ENCODE measurements around the gene PIM1. TPM values are rescaled to one million over a fixed set of nuclear protein-coding genes. Genes with fewer than 3 reads are reported as not detected.
"Not testable (repeated sequence)": the region's sequence is repeated elsewhere in the genome, so short reads cannot be mapped to it uniquely, and the experiment has no call there.

PIM1 gene
- polyA plus RNA-seq, 1 donor (not counting 4 experiments of a cell fraction or from before 2014, with no cell fraction given): 10.2 TPM

DNA sequence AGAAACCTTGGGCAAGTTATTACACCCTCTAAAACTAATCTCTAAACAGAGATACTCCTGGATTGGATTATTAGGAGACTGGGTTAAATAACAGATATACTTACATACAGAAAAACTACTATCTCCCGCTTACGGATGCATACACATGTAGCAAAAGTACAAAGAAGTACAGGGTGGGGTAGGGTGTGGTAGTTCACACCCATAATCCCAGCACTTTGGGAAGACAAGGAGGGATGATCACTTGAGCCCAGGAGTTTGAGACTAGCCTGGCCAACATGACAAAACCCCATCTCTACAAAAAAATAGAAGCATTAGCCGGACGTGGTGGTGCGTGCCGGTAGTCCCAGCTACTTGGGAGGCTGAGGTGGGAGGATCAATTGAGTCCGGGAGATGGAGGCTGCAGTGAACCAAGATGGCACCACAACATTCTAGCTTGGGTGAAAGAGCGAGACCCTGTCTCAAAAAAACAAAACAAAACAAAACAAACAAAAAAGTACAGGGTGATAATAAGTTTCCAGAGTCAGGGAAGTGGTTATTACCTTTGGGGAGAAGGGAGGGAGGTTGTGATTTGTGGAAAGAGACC is 8.1 kb downstream of the PIM1 start:
- no peak overlapping the region for H3K27ac ChIP-seq (ENCODE audit: control insufficient read depth, insufficient read depth, low read length)

DNA sequence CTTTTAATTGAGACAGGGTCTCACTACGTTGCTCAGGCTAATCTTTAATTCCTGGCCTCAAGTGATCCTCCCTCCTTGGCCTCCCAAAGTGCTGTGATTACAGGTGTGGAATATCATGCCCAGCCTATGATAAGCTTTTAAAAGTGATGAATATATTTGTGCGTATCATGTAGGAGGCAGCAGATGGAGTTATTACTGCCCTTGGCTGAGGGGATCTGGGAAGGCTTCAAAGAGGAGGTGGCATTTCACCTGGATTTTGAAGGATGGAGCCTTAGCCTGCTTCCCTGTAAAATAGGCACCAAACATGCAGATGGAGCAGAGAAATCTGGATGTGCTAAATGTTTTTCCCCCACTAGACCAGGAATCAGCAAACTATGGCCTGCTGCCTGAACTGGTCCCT is 10.1 kb downstream of the PIM1 start:
- Histone ChIP-seq H3K4me3 (ENCODE audit: control insufficient read depth in 2 of 3, extremely low read depth in 1 of 3, insufficient read depth in 2 of 3, low read depth in 1 of 3, low read length in 3 of 3) (no peak overlapping the region), H3K9ac (ENCODE audit: control insufficient read depth, extremely low read depth, insufficient read depth, low read length) (no peak overlapping the region), H2AFZ (ENCODE audit: control insufficient read depth, low read length) (no peak overlapping the region), H3K4me1 (ENCODE audit: control insufficient read depth, extremely low read depth, insufficient read depth, low read length) (no peaks in the 10 kb centered on the region), H3K36me3 (ENCODE audit: control insufficient read depth in 2 of 2, extremely low read depth in 1 of 2, insufficient read depth in 2 of 2, low read length in 2 of 2) (peaks cover under 1 to 1% of the 10 kb centered on the region in 2 experiments), H3K79me2 (ENCODE audit: control insufficient read depth, insufficient read depth, low read length) (no peaks in the 10 kb centered on the region), H3K4me2 (ENCODE audit: control insufficient read depth, extremely low read depth, insufficient read depth, low read depth, low read length) (no peak overlapping the region), H4K20me1 (ENCODE audit: control insufficient read depth, extremely low read depth, insufficient read depth, low read length) (no peaks in the 10 kb centered on the region), H3K27ac (ENCODE audit: control insufficient read depth, insufficient read depth, low read length) (no peak overlapping the region), H3K27me3 (ENCODE audit: control insufficient read depth, extremely low read depth, insufficient read depth, low read length) (no peaks in the 10 kb centered on the region), H3K9me3 (ENCODE audit: control insufficient read depth, low read depth, low read length) (no peaks in the 10 kb centered on the region), H3K9me1 (ENCODE audit: control insufficient read depth, extremely low read depth, insufficient read depth, low read length) (no peaks in the 10 kb centered on the region)
- DNase-seq (ENCODE audit: low read depth, low spot score): no peak
- no peak for TF ChIP-seq EZH2 (IDR thresholded peaks at IDR 0.05; ENCODE audit: low read length)
- TF ChIP-seq, protein P1, sequence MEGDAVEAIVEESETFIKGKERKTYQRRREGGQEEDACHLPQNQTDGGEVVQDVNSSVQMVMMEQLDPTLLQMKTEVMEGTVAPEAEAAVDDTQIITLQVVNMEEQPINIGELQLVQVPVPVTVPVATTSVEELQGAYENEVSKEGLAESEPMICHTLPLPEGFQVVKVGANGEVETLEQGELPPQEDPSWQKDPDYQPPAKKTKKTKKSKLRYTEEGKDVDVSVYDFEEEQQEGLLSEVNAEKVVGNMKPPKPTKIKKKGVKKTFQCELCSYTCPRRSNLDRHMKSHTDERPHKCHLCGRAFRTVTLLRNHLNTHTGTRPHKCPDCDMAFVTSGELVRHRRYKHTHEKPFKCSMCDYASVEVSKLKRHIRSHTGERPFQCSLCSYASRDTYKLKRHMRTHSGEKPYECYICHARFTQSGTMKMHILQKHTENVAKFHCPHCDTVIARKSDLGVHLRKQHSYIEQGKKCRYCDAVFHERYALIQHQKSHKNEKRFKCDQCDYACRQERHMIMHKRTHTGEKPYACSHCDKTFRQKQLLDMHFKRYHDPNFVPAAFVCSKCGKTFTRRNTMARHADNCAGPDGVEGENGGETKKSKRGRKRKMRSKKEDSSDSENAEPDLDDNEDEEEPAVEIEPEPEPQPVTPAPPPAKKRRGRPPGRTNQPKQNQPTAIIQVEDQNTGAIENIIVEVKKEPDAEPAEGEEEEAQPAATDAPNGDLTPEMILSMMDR (optimal IDR thresholded peaks at IDR 0.05 in 1 of 3, IDR thresholded peaks at IDR 0.05 in 1 of 3, conservative IDR thresholded peaks at IDR 0.05 in 1 of 3; ENCODE audit: extremely low read depth in 1 of 3, insufficient read depth in 2 of 3, low read length in 3 of 3): no peak
- no peak for FAIRE-seq
- dilution Hi-C loops (cut with MboI; ENCODE audit: extremely low pct_ligation_motif_present, low sequenced_read_pairs): no loop called here

More for the DNA sequence above, 8.1 kb downstream of the PIM1 start:
- Histone ChIP-seq H3K9me1 (ENCODE audit: control insufficient read depth, extremely low read depth, insufficient read depth, low read length) (no peaks in the 10 kb centered on the region), H3K27me3 (ENCODE audit: control insufficient read depth, extremely low read depth, insufficient read depth, low read length) (no peaks in the 10 kb centered on the region), H3K36me3 (ENCODE audit: control insufficient read depth in 2 of 2, extremely low read depth in 1 of 2, insufficient read depth in 2 of 2, low read length in 2 of 2) (peaks cover 5 to 13% of the 10 kb centered on the region in 2 experiments), H3K9ac (ENCODE audit: control insufficient read depth, extremely low read depth, insufficient read depth, low read length) (no peak overlapping the region), H3K79me2 (ENCODE audit: control insufficient read depth, insufficient read depth, low read length) (no peaks in the 10 kb centered on the region), H2AFZ (ENCODE audit: control insufficient read depth, low read length) (no peak overlapping the region), H3K9me3 (ENCODE audit: control insufficient read depth, low read depth, low read length) (no peaks in the 10 kb centered on the region), H3K4me1 (ENCODE audit: control insufficient read depth, extremely low read depth, insufficient read depth, low read length) (no peaks in the 10 kb centered on the region), H3K4me3 (ENCODE audit: control insufficient read depth in 2 of 3, extremely low read depth in 1 of 3, insufficient read depth in 2 of 3, low read depth in 1 of 3, low read length in 3 of 3) (no peak overlapping the region), H3K4me2 (ENCODE audit: control insufficient read depth, extremely low read depth, insufficient read depth, low read depth, low read length) (no peak overlapping the region), H4K20me1 (ENCODE audit: control insufficient read depth, extremely low read depth, insufficient read depth, low read length) (no peaks in the 10 kb centered on the region)
- DNase-seq (ENCODE audit: low read depth, low spot score): no peak
- no peak for FAIRE-seq
- dilution Hi-C loops (cut with MboI; ENCODE audit: extremely low pct_ligation_motif_present, low sequenced_read_pairs): no loop called here
- TF ChIP-seq, protein P1 (optimal IDR thresholded peaks at IDR 0.05 in 1 of 3, IDR thresholded peaks at IDR 0.05 in 1 of 3, conservative IDR thresholded peaks at IDR 0.05 in 1 of 3; ENCODE audit: extremely low read depth in 1 of 3, insufficient read depth in 2 of 3, low read length in 3 of 3): no peak
- TF ChIP-seq EZH2 (IDR thresholded peaks at IDR 0.05; ENCODE audit: low read length): no peak

DNA sequence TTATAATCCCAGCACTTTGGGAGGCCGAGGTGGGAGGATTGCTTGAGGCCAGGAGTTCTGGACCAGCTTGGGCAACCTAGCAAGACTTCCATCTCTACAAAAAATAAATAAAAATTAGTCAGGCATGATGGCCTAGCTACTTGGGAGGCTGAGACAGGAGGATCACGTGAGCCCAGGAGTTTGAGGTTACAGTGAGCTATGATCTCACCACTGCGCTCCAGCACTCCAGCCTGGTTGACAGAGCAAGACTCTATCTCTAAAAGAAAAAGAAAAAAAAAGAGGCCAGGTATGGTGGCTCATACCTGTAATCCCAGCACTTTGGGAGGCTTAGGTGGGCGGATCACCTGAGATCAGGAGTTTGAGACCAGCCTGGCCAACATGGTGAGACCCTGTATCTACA is 10.7 kb downstream of the PIM1 start:
- FAIRE-seq; H3K4me2 ChIP-seq (ENCODE audit: control insufficient read depth, extremely low read depth, insufficient read depth, low read depth, low read length); H3K4me3 ChIP-seq (ENCODE audit: control insufficient read depth in 2 of 3, extremely low read depth in 1 of 3, insufficient read depth in 2 of 3, low read depth in 1 of 3, low read length in 3 of 3); H3K27ac ChIP-seq (ENCODE audit: control insufficient read depth, insufficient read depth, low read length); DNase-seq (ENCODE audit: low read depth, low spot score); H3K9ac ChIP-seq (ENCODE audit: control insufficient read depth, extremely low read depth, insufficient read depth, low read length); H3K79me2 ChIP-seq (ENCODE audit: control insufficient read depth, insufficient read depth, low read length); H3K27me3 ChIP-seq (ENCODE audit: control insufficient read depth, extremely low read depth, insufficient read depth, low read length); H3K36me3 ChIP-seq (ENCODE audit: control insufficient read depth in 2 of 2, extremely low read depth in 1 of 2, insufficient read depth in 2 of 2, low read length in 2 of 2); H3K9me1 ChIP-seq (ENCODE audit: control insufficient read depth, extremely low read depth, insufficient read depth, low read length); H3K4me1 ChIP-seq (ENCODE audit: control insufficient read depth, extremely low read depth, insufficient read depth, low read length); dilution Hi-C loops (cut with MboI; ENCODE audit: extremely low pct_ligation_motif_present, low sequenced_read_pairs); H2AFZ ChIP-seq (ENCODE audit: control insufficient read depth, low read length); H3K9me3 ChIP-seq (ENCODE audit: control insufficient read depth, low read depth, low read length); H4K20me1 ChIP-seq (ENCODE audit: control insufficient read depth, extremely low read depth, insufficient read depth, low read length): not testable (repeated sequence)
